ENCODE results near the gene PITPNM3. TPM values are rescaled to one million over a fixed set of nuclear protein-coding genes. Genes with fewer than 3 reads are reported as not detected.

The PITPNM3 gene
- total RNA-seq, 4 donors from 2014 or later: 23.3 to 87.7 (median 47.8) TPM

DNA sequence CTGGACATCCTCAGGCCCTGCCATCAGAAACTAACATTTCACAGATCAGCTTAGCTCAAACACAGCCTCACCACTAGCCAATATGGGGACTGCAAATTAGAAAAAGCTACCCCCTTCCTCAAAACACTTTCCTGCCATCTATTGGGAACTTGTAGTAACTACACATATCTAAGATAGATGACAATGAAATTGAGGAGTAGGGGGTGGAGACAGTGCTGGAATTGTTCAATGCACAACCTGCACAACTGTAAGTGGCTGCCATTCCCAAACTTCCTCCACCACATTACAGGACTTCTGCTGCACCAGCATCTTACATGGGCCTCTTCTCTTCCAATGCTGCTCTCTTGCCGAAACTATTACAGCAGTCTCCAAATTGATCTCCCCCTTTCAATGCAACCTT, 143.3 kb downstream of the PITPNM3 start:
- WGBS, 2 donors (ENCODE audit: low coverage in 1 of 2): 83 to 100% methylated on average over 1 of the region's 1 CpG
- Histone ChIP-seq H3K36me3 (no peaks in the 10 kb centered on the region), H3K27me3 (peaks cover 65% of the 10 kb centered on the region), H3K4me3 (no peak overlapping the region), H3K27ac (no peak overlapping the region), H3K9me3 (peaks cover 0 to 9% (median 0%) of the 10 kb centered on the region in 3 donors), H3K4me1 (no peaks in the 10 kb centered on the region)
- TF ChIP-seq POLR2A (IDR thresholded peaks at IDR 0.05) (no peak), EP300 (IDR thresholded peaks at IDR 0.05) (no peak), POLR2AphosphoS5 (IDR thresholded peaks at IDR 0.05) (no peak)
- TF ChIP-seq, protein P1, sequence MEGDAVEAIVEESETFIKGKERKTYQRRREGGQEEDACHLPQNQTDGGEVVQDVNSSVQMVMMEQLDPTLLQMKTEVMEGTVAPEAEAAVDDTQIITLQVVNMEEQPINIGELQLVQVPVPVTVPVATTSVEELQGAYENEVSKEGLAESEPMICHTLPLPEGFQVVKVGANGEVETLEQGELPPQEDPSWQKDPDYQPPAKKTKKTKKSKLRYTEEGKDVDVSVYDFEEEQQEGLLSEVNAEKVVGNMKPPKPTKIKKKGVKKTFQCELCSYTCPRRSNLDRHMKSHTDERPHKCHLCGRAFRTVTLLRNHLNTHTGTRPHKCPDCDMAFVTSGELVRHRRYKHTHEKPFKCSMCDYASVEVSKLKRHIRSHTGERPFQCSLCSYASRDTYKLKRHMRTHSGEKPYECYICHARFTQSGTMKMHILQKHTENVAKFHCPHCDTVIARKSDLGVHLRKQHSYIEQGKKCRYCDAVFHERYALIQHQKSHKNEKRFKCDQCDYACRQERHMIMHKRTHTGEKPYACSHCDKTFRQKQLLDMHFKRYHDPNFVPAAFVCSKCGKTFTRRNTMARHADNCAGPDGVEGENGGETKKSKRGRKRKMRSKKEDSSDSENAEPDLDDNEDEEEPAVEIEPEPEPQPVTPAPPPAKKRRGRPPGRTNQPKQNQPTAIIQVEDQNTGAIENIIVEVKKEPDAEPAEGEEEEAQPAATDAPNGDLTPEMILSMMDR (IDR thresholded peaks at IDR 0.05): no peak
- no peak for ATAC-seq

DNA sequence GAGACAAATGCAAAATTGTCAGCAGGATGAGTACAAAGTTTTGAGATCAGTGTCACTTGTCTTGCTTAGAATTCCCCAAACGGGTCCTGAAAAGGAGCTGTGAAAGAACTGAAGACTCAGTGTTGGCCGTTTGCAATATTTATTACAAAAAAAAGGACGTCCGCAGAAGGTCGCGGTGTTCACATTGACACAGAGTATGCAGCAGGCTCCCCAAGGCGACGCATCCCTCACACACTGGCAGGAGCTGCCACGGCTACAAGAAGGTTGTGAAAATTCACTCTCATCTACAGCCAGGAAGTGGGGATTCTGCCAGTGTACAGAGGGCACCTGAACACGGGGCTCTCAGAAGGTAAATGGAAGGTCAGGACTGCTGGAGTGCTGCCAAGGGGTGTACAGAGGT, 147.6 kb downstream of the PITPNM3 start:
- H3K36me3 ChIP-seq: no peaks in the 10 kb centered on the region
- H3K4me1 ChIP-seq: no peaks in the 10 kb centered on the region
- H3K9me3 ChIP-seq: peaks cover 0 to 9% (median 0%) of the 10 kb centered on the region in 3 donors
- no peak overlapping the region for H3K27ac ChIP-seq
- WGBS, 2 donors (ENCODE audit: low coverage in 1 of 2): 37 to 49% methylated on average over 5 to 6 of the region's 10 CpGs
- H3K4me3 ChIP-seq: no peak overlapping the region
- ATAC-seq: no peak
- no peak for TF ChIP-seq EP300 (IDR thresholded peaks at IDR 0.05)
- TF ChIP-seq, protein P1 (IDR thresholded peaks at IDR 0.05): no peak
- H3K27me3 ChIP-seq: peaks cover 66% of the 10 kb centered on the region

DNA sequence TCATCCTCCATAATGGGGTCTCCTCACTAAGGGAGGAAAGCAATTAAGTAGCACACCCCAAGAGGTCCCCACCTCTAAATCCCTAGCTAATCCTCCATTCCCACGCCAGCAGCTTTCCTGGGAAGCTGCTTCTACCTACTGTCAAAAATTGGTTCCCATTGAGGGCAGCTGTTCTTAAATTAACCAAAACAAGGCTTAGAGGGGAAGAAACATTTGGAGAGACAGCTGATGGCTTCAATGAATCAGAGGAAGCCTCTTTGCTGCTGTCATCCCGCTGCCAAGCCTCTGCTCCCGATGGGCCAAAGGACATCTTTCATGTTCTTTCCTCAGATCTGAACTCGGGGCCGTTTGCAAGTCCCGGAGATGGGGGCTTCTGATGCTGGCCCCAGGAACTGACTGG, 148.1 kb downstream of the PITPNM3 start:
- WGBS, 2 donors (ENCODE audit: low coverage in 1 of 2): 35 to 52% methylated on average over 4 to 6 of the region's 6 CpGs
- Histone ChIP-seq H3K4me3 (no peak overlapping the region), H3K27ac (no peak overlapping the region), H3K27me3 (peaks cover 66% of the 10 kb centered on the region), H3K36me3 (no peaks in the 10 kb centered on the region), H3K9me3 (peaks cover 0 to 9% (median 0%) of the 10 kb centered on the region in 3 donors), H3K4me1 (no peaks in the 10 kb centered on the region)
- TF ChIP-seq POLR2AphosphoS5 (IDR thresholded peaks at IDR 0.05): no peak
- TF ChIP-seq, protein P1 (IDR thresholded peaks at IDR 0.05): no peak
- no peak for TF ChIP-seq POLR2A (IDR thresholded peaks at IDR 0.05)
- TF ChIP-seq EP300 (IDR thresholded peaks at IDR 0.05): no peak
- no peak for ATAC-seq

DNA sequence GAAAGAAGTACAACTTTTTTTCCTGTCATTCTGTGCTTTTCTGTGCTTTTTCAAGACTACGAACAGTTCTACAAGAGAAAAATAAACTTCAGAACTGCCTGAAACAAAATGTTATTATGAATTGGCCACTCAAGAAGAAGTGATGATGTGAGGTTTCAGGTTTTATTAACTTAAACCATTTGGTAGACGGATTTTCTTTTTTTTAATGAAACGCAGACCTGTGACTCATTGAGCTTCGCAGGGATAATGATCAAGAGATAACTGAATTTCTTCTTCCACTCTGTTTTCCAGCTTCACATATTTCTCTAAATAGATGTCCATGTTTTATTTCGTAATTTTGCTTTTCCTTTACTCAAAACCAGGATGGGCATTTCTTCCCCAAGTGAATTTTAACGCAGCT, 154.1 kb downstream of the PITPNM3 start:
- 43 to 65% methylated on average over 5 to 6 of the region's 6 CpGs for WGBS, 2 donors (ENCODE audit: low coverage in 1 of 2)
- H3K9me3 ChIP-seq: peaks cover 0 to 17% (median 0%) of the 10 kb centered on the region in 3 donors
- ATAC-seq: no peak
- H3K4me3 ChIP-seq: no peak overlapping the region
- H3K36me3 ChIP-seq: no peaks in the 10 kb centered on the region
- peaks cover 51% of the 10 kb centered on the region for H3K27me3 ChIP-seq
- no peak overlapping the region for H3K27ac ChIP-seq
- no peak for TF ChIP-seq POLR2AphosphoS5 (IDR thresholded peaks at IDR 0.05)
- TF ChIP-seq POLR2A (IDR thresholded peaks at IDR 0.05): no peak
- TF ChIP-seq EP300 (IDR thresholded peaks at IDR 0.05): no peak
- TF ChIP-seq, protein P1 (IDR thresholded peaks at IDR 0.05): no peak
- no peaks in the 10 kb centered on the region for H3K4me1 ChIP-seq

Small RNAs within 50 kb of the gene (small RNA-seq; reads per million reads assigned to genes)
- gene RF00017: 0 reads per million in 4 donors
- gene RNA5SP435: 0.54 to 4.9 (median 2.5) reads per million in 4 donors

Other genes starting within 250 kb of the PITPNM3 start
- not detected for gene AIPL1, start 121.4 kb downstream of the PITPNM3 start, total RNA-seq
- under 1 TPM in 2 of 4 donors, not detected in 2; 0.31 to 0.59 TPM for gene PIMREG, start 112.1 kb downstream of the PITPNM3 start, total RNA-seq
- 10 to 100 TPM; 33.9 to 58.8 (median 40.2) TPM for gene KIAA0753, start 84.2 kb upstream of the PITPNM3 start, total RNA-seq
- 10 to 100 TPM; 41.2 to 85.8 (median 68.2) TPM for gene TXNDC17, start 84.5 kb upstream of the PITPNM3 start, total RNA-seq
- 10 to 100 TPM in 1 of 4 donors, 1 to 10 TPM in 3; 1.9 to 12.0 (median 7.8) TPM for gene MED31, start 95.0 kb upstream of the PITPNM3 start, total RNA-seq
- 1 to 10 TPM in 2 of 4 donors, not detected in 2; 1.4 to 2.1 TPM for gene C17orf100, start 95.2 kb upstream of the PITPNM3 start, total RNA-seq
- gene SLC13A5, start 156.8 kb upstream of the PITPNM3 start, total RNA-seq: under 1 TPM in 1 of 4 donors, not detected in 3; 0.39 TPM
- 10 to 100 TPM; 11.0 to 40.9 (median 19.1) TPM for gene XAF1, start 199.5 kb upstream of the PITPNM3 start, total RNA-seq
- gene FBXO39, start 219.7 kb upstream of the PITPNM3 start, total RNA-seq: 1 to 10 TPM in 1 of 4 donors, not detected in 3; 2.3 TPM

Data from gastroesophageal sphincter (tissue), 4 donors.